GM19023 (cell line): ENCODE data around the gene ABHD15.

ENCODE experiments used
- ATAC-seq: cut with Tn5 transposase; IDR thresholded peaks from one replicate; pipeline ENCODE4 v1.9.1; 2021; ENCODE audit warnings: mild to moderate bottlenecking, moderate library complexity; ENCODE audit not compliant: unreplicated experiment

The ABHD15 gene

DNA sequence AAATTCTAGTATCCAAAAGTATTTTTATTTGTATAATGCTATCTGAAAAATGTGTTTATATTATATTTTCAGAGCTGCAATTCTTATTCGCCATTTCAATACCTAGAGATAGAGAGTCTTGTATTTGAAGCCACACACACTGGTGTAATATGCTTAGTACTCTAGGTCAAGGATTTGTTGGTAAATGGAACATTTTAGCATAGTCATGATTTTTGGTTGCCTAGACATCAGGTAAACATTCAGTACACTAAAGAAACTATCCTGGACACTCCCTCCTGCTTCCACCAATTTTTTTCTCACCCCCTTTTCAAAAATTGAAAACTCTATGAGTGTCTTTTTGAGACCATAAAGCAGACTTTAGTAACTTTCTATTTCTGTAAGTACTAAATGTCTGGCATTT lies 20.8 kb downstream of the ABHD15 start:
- ATAC-seq: no peak

DNA sequence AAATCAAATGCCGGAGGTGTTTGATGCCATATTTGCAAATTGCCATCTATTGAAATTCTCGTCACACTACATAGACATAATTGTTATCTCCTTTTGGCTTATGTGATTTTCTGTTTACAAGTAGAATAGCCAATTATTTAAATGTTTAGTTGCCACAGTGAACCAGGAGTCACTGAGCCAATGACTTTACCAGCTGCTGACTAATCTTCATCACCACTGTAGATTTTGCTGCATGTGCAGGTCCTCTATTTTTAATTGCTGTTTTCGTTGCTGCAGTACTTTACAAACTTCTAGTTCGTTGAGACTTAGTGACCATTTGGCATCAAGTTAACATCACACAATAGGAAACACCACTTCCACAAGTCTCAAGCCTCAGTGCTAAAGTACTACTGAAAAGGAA lies 22.8 kb downstream of the ABHD15 start:
- ATAC-seq: no peak

DNA sequence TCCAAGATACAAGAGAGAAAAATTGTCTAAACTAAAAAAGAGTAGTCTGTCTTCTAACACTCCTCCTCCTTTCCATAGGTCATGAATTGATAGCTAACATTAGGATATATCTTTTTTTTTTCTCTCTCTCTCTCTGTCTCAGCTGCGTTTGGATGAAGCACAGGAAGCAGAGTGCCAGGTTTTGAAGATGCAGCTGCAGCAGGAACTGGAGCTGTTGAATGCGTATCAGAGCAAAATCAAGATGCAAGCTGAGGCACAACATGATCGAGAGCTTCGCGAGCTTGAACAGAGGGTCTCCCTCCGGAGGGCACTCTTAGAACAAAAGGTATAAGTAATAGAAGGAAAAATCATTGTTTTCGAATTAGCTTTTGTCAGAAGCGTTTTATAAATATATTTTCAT lies 32.9 kb downstream of the ABHD15 start:
- ATAC-seq: no peak

DNA sequence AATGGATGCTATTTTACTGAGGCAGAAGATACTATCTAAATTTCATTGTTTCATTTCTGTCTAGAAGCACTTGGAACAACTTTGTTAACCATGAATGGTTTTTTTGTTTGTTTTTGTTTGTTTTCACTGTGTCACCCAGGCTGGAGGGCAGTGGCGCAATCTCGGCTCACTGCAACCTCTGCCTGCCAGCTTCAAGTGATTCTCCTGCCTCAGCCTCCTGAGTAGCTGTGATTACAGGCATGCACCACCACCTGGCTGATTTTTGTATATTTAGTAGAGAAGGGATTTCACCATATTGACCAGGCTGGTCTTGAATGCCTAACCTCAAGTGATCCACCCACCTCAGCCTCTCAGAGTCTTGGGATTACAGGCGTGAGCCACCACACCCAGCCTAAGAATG lies 40.5 kb downstream of the ABHD15 start:
- ATAC-seq: no peak

DNA sequence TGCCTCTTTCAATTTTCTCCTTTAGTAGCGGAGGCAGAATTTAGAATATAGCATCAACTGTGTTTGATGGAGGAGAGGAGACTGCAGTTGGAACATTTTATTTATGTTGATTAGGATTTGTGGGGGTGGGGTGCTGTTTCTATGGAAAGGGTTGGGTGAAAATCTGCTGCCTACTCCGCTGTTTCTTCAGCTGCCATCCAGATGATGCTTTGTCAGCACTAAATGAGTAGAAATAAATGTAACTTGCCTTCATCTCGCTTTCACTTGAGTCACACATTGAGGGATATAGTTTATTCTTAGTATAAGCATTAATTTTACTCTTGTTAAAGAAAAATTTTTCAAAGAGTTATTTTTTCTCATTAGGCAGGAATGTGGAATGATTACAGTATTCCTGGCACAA lies 42.1 kb downstream of the ABHD15 start:
- no peak for ATAC-seq

DNA sequence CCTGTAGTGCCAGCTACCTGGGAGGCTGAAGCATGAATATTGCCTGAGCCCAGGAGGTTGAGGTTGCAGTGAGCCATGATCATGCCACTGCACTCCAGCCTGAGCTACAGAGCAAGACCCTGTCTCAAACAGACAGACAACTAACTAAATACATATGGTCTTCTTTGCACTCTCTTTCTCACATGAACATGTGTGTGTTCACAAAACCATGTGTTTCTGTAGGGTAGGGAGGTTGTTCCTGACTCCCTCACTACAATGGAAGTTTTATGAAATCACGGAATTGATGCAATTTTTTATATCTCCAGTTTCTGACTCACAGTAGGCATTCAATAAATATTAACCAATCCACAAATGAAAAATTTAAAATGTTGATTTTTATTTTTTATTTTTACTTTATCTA lies 48.5 kb downstream of the ABHD15 start:
- no peak for ATAC-seq

DNA sequence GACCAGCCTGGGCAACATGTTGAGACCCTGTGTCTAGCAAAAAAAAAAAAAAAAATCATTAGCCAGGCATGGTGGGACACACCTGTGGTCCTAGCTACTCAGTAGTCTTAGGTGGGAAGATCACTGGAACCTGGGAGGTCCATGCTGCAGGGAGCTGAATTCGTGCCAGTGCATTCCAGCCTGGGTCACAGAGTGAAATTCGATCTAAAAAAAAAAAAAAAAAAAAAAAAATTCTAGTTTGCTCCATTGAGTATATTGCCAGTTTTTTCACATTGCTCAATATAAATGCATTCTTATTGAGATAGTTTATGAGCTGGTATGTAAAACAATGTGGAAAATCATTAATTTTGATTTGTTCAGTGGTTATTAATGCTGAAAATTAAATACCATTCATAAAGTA lies 52.0 kb downstream of the ABHD15 start:
- ATAC-seq: no peak

DNA sequence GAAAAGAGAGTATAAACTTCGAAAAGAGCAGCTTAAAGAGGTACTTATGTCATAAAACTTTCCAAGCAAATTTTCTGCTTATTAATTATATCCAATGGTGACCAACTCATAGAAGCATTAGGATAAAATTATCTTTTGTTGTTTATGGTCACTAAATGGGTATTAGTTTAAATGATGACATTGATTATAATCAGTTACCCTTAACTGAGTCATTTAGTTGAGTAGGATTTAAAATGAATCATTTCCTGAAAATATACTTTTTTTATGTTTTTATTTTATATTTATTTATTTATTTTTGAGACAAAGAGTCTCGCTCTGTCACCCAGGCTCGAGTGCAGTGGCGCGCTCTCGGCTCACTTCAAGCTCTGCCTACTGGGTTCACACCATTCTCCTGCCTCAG lies 55.9 kb downstream of the ABHD15 start:
- ATAC-seq: no peak
